Femur (tissue), 1 donor: ENCODE results near the gene IL1R1.
"Not testable (repeated sequence)": the region's sequence is repeated elsewhere in the genome, so short reads cannot be mapped to it uniquely, and the experiment has no call there.

Experiments used
- DNase-seq: peaks from one replicate; pipeline ENCODE4 v3.0.0-alpha.2; 2017

The IL1R1 gene

DNA sequence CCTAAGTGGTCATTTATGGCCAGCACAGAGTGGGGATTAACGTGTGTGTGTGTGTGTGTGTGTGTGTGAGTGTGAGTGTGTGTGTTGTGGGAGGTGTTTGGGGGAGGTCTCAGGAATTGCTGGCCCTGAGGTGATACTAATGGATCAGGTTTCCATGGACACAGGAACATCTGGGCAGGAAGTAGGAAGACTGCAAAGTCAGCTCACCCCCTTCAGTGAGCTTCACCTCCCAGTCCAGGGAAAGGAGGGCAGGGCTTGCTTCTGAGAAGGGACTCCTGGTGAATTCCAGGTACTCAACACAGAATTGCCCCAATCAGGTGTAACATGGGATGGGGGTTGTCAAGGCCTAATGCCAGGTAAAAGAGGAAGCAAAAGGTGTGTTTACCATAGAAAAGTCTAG is 30.3 kb upstream of the IL1R1 start:
- no peak for DNase-seq

DNA sequence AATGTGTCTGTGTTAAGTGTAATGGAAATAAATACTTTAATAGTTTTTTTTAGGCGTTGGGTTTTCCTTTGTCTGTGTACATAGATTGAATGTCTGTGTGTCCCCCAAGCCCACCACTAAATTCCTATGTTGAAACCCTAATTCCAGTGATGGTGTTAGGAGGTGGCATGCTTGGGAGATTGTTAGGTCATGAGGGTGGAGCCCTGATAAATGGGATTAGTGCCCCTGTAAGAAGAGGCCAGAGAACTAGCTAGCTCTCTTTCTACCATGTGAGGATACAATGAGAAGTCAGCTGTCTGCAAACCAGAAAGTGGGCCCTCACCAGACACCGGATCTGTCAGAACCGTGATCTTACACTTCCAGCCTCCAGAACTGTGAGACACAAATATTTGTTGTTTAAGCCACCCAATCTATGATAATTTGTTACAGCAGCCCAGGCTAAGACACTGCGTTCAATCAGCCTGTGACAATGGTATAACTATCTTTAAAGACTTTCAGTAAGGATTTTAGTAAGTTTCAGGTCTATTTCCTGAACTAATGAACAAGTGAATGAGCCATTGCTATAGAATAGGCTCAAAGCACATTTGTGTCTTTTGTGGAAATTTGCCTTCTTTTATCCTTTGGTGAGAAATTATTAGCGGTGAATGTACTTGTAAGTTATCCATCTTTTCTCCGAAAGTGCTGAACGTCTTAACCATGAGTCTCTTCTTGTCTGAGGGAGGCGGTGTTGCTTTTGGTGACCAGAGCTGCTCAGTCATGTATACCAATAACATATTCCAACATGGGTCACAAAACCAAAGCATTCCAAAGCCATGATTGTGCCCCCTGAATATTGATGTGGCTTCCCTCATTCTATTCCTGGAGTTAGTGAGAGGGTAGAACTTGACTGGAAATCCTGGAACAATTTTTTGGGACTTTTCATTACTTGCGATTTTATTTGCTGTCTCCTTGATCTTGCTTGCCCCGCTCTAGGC is 29.6 kb upstream of the IL1R1 start:
- DNase-seq: no peak

DNA sequence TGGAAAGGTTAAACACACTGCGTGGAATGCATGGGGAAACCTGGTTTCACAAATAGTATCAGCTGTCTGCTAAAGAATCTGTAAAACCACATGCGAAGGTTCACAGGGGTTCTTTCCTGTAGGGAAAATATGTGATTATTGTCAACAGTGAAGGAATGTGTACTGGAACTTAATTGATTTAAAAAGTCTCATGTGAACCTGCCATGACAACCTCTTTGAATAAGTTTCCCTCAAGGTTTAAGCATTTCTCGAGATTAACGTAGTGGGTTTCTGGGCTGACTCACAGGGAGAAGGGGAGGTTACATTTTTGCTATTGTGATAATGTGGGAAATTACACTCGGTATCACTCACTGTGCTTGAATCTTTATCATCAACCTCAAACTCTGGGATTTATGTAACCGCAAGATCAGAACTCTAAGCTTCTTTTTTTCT is 28.2 kb upstream of the IL1R1 start:
- no peak for DNase-seq

DNA sequence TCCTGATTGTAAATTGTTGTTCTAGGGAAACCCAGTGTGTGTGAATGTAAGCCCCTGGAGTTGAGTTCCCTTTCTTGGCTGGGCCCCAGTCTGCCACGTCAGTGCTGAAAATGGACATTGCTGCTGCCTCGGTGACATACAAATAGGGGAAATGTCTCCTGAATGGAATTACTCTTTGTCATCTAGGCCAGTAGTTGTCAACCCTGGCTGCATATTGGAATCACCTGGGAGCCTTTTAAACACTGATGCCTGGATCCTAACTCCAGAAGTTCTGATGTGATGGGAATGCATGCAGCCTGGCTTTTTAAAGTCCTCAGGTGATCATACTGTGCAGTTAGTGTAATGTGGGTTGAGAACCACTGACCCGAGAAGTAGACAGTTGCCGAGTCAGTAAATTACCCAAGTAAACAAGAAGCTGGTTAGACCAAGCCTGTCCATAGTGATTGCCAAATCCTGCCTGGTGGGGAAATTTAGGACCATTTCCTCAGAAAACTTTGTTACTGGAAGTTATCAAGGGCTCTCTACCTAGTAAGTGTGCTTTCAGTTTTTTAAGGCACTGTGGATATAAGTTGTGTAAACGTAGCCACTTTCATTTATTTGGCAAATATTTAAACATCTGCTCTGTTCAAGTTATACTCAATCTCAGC is 27.6 kb upstream of the IL1R1 start:
- DNase-seq: no peak

DNA sequence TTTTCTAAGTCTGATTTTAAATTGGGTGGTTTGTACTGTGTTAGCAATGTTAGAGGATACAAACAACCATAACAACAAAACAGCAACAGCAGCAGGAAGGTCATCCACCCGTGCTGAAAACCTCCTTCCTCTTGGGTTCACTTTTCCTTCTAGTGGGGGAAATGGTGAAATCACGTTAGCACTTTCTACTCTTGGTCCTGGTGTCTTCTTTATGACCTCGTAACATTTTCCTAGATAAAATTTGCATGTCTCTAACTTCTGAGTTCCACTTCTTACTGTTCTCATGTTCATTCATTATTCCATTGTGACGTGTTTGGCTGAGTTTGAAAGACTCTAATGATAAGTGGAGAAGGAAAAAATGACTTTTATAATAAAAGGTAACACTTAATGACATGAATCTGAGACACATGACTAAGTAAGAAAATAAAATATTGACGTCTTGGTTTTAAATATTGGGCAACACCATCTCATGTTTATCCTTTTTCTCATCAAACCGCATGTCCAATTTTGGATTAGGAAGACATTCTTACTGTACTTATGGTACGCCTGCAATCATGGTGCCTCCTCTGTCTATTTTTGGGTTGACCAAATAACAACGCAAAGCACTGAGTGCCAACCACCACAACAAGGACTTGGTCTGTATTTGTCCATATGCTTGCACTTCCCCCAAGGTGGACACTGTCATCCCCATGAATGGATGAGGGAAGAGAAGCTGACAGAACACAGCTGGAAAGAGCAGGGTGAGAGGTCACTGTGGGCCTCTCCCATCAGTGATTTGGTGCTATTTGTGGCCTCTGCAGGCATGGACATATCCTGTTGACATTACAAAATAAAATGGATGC is 25.7 kb upstream of the IL1R1 start:
- peak; percentile 43 for DNase-seq

DNA sequence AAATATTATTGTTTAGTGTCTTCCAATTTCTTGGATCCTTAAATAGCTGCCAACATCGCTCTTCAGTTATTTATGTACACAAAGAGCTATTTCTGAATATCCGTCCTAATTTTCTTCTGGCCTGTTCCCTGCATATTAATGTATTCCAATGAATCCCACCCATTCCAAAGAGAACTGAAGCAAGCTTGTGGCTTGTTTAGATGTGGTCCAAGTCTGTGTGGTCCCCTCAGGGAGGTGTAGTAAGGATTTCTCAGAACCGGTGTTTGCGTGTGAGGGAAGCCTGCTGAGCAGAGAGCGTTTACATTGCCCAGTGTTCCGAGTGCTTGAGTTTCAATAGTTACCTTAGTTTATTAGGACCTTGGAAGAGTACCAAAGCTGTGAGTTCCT is 25.1 kb upstream of the IL1R1 start:
- DNase-seq: peak; percentile 70

DNA sequence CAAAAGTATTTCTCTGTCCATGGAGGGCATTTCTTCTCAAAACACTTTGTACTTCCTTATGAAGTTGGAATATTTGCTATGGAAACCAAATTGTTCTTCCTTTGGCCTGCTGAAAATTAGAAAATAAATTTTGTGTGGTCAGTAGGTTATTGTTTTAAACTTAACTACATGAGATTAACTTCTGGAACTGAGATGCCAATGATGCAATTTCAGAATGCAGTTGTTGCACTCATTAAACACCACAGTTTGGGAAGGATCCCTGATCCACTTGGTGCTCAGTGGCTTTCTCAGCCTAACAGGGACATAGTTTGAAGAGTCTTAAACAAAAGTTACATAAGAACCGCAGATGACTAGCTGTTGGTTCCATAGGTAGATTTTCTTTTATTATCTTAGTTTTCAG is 23.3 kb upstream of the IL1R1 start:
- DNase-seq: no peak

DNA sequence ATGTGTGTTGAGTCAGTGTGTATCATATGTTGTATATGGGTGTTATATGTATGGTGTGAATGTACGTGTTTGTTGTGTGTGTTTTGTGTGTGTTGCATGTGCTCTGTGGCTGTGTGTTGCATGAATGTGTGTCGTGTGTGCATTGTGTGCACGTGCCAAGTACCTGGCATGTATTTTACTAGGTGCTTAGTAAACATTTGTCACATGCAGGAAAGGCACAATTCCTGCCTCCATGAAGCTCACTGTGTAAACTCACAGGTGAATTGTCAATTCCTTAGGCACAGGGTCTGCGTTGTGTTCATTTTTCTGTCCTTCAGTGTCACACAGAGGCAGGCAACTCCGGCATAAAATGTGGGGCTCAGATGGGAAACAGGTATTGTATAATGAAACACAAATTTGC is 22.3 kb upstream of the IL1R1 start:
- no peak for DNase-seq

DNA sequence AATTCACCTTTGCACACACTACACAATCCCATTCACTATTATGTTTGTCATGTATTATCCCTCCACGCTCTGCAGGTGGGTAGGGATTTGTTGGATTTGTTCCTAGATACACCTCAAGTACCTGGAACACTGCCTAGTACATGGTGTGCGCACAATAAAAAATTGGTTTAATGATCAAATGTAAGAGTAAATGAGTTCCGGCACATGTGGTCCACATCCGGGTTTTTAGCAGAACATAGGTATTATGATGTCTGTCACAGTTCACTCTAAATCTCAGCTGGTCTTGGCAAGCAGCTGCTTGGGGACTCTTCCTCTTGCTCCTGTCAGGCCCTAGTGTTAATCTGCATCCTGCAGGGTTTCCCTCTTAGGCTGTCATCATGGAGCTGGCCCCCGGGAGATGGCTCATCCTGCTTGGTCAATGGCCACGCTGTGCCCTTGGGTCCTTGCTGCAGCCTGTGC is 21.8 kb upstream of the IL1R1 start:
- no peak for DNase-seq

DNA sequence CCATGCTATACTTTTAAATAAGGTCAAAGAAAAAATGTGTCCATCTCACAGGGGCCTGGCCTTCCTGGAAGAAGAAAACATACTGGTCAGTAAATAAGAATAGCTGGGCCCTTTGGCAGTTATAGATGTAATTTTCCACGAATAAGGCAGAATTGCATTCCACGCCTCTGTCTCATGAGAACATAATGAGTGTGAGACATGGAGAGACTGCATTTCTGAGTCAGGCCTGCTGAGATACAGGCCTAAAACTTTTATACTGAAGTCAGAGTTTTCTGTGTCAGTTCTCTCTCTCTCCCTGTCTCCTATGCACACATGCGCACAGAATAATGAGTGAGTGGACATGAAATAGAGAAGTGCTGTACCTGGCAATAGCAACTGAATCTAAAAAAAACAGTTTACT is 20.4 kb upstream of the IL1R1 start:
- peak; percentile 49 for DNase-seq

DNA sequence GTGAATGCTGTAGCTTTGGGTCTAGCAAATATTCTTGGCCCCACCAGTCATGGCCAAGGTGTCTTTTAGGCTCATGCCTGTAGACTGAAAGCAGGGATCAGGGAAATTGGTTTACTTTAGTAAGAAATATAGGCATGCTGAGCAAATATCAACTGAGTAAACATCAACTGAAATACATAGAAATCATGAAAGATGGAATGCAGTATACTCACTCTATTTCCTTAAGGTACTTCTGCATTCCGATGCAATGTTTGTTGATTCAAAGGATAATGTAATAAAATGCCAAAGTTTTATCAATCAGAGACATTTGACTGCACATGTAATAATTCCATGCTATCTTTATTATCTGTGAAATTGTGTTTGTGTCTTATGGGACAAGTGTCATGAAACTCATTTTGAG is 19.6 kb upstream of the IL1R1 start:
- no peak for DNase-seq

DNA sequence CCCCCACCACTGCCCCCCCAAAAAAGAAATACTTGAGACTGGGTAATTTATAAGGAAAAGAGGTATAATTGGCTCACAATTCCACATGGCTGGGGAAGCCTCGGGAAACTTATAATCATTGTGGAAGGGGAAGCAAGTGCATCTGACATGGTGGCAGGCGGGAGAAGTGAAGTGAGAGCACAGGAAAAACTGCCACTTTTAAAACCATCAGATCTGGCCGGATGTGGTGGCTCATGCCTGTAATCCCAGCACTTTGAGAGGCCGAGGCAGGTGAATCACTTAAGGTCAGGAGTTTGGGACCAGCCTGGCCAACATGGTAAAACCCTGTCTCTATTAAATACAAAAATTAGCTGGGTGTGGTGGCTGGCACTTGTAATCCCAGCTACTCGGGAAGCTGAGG is 18.1 kb upstream of the IL1R1 start:
- not testable (repeated sequence) for DNase-seq

DNA sequence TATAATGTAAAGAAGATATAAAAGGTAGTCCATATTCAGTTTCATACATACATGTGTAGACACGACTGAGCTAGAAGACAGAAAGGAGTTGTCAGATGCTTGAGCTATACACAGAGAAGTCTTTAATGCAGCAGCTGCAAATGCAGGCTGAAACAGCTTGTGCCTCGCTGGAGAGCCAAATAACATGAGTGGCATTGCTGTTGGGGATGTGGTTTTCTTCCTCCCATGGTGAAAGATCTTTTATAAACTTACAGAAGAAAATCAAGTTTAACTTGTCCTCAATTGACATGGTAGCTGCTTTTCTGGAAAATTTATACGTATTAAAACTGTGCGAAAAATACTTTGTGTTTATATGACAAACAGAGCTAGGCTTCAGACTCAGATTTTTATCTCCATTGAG is 16.4 kb upstream of the IL1R1 start:
- DNase-seq: no peak

DNA sequence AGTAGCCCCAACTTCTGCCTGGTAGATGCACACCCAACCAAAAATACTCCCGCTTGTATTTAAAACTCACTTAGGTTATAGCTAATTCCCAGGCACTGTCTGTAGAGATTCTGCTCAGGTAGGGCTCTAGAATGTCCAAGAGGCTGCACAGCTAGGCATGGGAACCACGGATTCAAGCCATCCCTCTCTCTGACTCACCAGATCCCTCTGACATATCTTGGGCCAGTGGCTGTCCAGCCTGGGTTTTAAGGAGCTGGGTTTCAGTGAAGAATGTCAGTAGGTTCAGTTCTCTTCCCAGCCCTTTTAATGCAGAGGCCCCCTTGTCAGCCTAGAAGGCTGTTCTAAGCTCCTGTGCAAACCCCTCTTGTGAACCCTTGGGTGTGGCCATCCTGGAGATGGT is 15.9 kb upstream of the IL1R1 start:
- no peak for DNase-seq

DNA sequence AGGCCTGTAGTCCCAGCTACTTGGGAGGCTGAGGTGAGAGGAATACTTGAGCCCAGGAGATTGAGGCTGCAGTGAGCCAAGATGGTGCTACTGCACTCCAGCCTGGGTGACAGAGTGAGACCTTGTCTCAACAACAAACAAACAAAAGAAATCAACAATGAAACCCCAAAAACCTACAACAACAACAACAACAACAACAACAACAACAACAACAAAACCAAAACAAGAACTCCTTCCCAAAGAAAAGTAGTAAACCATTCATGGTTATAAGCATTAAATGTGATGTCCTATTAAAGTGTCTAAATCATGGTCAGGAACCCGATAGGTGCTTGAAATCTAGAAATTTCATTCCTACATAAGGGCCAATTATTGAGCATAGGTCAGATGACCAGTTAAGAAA is 13.5 kb upstream of the IL1R1 start:
- DNase-seq: no peak

DNA sequence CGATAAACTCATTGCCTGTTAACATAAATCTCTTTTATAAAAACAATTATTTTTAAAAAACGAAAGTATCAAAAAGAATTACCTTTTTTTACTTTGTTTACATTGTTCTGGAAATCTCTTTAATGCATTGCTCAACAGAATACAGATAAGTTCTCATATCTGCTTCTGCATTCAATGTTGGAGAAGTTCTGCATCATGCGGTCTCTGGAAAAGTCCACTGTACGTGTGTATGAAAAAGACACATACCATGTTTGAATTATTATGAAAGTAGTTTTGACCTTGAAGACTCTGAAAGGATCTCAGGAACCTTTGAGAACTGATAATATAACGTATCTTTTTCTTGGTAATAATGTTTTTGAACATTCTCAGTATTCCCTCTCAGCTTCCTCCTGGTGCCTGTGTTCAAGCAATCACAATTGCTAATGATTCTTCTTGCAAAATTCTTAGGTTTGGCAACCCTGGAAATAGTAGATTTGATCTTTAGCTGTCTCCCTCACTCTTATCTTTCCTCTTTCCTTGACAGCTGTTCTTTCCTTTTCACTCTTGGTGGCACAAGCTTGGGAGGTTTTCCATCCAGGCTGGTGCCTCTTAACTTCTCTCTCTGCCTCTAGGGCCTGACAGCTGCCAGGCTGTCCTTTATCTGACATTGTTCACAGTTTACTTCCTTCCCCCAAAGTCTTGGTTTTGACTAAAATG is 12.4 kb upstream of the IL1R1 start:
- no peak for DNase-seq

DNA sequence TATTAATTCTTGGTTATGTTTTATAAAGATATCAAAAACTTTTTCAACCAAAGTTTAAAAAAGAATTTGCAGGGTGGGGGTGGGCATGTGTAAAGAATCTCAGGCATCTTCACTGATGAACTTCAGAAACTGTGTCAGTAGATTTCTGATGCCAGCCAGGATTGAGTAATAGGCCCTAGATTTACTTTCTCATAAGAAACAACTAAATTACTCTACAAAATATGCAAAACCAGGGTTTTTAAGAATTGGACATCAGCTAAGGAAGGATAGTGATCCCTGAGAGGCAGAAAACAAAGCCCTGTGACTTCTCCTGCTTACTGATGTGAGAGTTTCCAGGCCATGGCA is 11.9 kb upstream of the IL1R1 start:
- DNase-seq: no peak

DNA sequence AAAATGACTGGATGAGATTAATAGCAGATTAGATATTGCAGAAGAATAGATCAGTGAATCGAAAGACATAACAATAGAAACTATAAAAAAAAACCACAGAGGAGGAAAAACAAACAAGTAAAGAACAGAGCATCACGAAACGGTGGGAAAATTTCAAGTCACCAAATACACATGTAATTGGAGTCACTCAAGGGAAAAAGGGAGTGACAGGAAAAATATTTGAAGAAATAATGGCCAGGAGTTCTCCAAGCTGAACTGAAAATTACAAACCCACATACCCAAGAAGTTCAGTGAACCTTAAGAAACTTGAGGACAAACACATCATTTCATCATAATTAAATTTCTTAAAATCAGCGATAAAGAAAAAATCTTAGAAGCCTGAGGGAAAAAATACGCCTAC is 11.0 kb upstream of the IL1R1 start:
- no peak for DNase-seq

DNA sequence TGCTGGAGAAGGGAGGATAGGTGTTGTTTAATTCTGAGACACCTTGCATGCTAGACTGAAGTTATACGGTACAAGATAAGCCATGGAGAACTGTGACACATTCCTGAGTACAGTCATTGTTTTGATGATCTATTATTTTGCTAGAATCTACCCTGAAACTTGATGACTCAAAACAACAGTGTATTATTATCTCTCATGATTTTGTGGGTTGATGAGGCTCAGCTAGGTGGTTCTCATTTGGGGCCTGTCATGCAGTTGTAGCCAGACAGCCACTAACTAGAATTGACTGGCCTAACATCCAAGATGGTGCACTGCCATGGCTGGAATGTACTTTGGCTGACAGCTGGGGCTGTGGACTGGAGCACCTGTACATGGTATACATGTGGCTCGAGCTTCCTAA is 5.4 kb upstream of the IL1R1 start:
- no peak for DNase-seq

DNA sequence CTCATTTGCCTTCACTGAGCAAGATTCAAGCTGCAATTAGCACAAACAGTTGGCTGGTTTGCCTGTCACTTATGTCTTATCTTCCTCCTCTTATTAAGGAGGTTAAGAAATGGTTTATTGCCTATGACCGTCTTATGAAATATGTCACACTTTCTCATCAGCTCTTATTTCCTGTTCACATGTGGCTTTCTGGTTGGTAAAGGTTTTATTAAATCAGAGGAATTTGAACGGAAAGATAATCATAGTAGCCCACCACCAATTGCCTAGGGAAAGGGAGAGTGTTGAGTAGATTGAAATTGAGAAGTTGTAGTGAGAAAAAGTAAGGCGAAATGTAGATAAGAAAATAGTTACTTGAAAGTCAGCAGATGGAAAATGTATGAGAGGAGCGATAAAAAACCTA is 4.2 kb upstream of the IL1R1 start:
- DNase-seq: no peak

DNA sequence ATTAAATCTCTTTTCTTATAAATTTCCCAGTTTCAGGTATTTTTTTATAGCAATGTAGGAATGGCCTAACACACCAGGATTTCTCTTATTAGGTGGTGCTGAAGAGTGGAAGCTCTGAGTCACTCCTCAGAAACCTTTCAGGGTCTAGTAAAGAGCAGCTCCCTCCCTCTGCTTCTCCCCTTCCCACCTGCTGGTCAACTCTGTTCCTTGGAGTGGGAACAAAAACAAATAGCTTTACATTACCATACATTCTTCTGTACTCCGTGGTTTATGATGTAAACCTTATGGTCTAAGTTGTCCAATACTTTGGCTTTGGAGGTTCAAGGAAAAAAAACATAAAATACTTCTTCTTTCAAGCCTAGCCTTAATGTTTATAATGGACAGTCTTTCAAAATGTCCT is 2.7 kb upstream of the IL1R1 start:
- DNase-seq: no peak

DNA sequence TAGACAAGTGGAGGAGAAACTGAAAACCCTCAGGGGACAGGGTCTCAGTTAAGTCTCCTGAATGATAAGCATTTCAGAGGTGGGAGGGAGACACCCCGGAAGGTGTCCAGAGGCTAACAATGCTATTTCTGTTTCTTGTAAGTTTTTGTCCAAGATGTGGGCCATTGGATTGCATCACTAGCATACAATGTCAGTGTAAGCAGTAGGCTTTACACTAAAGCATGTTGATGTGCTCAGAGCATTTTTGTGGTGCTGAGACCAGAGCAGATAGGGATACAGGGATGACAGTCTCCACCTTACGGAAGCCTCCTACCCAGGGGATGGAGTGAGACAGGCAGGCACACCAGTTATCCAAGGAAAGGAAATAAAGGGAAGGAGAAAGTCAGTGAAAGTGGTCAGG is 2.2 kb upstream of the IL1R1 start:
- DNase-seq: no peak
